ENCODE results near the gene KAT2B. TPM values are rescaled to one million over a fixed set of nuclear protein-coding genes. Genes with fewer than 3 reads are reported as not detected.

KAT2B gene
- polyA plus RNA-seq, 1 experiment, result 5.5 TPM

DNA sequence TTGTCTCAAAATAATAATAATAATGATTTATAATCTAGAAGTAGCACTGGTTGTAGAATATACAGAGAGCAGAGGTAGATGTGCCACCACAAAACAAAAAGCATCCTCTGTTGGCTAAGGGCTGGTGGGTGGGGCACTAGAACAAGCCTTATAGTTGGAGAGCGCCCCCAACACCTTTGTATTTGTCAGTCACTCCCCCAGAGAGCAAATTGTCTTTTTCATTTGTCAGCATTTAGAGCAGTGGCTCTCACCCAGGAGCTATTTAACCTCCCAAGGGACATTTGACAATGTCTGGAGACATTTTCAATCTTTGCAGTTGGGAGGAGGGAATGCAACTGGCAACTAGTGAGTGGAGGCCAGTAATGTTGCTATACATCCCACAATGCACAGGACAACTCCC is 6.3 kb downstream of the KAT2B start:
- Histone ChIP-seq H3K27ac (ENCODE audit: low read depth, low read length) (no peak overlapping the region), H3K9me3 (ENCODE audit: control insufficient read depth, insufficient read depth, low read length) (no peaks in the 10 kb centered on the region; the same call in 1 of the 2 replicates), H3K27me3 (ENCODE audit: control insufficient read depth, insufficient read depth, low read length) (no peaks in the 10 kb centered on the region), H3K4me3 (ENCODE audit: low read depth, low read length) (no peak overlapping the region)
- POLR2A ChIA-PET, result no interaction called here
- no peak for DNase-seq (ENCODE audit: low read depth, low spot score)
- TF ChIP-seq, protein P1, sequence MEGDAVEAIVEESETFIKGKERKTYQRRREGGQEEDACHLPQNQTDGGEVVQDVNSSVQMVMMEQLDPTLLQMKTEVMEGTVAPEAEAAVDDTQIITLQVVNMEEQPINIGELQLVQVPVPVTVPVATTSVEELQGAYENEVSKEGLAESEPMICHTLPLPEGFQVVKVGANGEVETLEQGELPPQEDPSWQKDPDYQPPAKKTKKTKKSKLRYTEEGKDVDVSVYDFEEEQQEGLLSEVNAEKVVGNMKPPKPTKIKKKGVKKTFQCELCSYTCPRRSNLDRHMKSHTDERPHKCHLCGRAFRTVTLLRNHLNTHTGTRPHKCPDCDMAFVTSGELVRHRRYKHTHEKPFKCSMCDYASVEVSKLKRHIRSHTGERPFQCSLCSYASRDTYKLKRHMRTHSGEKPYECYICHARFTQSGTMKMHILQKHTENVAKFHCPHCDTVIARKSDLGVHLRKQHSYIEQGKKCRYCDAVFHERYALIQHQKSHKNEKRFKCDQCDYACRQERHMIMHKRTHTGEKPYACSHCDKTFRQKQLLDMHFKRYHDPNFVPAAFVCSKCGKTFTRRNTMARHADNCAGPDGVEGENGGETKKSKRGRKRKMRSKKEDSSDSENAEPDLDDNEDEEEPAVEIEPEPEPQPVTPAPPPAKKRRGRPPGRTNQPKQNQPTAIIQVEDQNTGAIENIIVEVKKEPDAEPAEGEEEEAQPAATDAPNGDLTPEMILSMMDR (IDR thresholded peaks at IDR 0.05; ENCODE audit: low read depth, low read length), result no peak
- CTCF ChIA-PET, result no interaction called here

DNA sequence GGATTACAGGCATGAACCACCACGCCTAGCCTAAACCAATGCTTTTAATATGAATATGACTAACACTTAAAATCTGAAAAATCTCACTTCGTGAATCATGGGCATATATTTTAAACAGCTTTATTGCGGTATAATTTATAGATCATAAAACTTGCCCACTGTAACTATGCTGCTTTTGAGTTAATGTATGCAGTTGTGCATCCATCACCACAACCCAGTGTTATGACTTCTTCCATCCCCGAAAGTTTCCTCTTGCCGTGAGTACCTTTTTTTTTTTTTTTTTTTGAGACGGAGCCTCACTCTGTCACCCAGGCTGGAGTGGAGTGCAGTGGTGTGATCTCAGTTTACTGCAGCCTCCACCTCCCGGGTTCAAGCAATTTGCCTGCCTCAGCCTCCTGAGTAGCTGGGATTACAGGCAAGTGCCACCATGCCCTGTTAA is 7.1 kb downstream of the KAT2B start:
- no peak for DNase-seq (ENCODE audit: low read depth, low spot score)
- Histone ChIP-seq H3K4me3 (ENCODE audit: low read depth, low read length) (no peak overlapping the region), H3K27me3 (ENCODE audit: control insufficient read depth, insufficient read depth, low read length) (no peaks in the 10 kb centered on the region), H3K9me3 (ENCODE audit: control insufficient read depth, insufficient read depth, low read length) (no peaks in the 10 kb centered on the region; the same call in 1 of the 2 replicates), H3K27ac (ENCODE audit: low read depth, low read length) (no peak overlapping the region)
- TF ChIP-seq, protein P1 (IDR thresholded peaks at IDR 0.05; ENCODE audit: low read depth, low read length), result no peak
- POLR2A ChIA-PET, result no interaction called here
- CTCF ChIA-PET, result no interaction called here

DNA sequence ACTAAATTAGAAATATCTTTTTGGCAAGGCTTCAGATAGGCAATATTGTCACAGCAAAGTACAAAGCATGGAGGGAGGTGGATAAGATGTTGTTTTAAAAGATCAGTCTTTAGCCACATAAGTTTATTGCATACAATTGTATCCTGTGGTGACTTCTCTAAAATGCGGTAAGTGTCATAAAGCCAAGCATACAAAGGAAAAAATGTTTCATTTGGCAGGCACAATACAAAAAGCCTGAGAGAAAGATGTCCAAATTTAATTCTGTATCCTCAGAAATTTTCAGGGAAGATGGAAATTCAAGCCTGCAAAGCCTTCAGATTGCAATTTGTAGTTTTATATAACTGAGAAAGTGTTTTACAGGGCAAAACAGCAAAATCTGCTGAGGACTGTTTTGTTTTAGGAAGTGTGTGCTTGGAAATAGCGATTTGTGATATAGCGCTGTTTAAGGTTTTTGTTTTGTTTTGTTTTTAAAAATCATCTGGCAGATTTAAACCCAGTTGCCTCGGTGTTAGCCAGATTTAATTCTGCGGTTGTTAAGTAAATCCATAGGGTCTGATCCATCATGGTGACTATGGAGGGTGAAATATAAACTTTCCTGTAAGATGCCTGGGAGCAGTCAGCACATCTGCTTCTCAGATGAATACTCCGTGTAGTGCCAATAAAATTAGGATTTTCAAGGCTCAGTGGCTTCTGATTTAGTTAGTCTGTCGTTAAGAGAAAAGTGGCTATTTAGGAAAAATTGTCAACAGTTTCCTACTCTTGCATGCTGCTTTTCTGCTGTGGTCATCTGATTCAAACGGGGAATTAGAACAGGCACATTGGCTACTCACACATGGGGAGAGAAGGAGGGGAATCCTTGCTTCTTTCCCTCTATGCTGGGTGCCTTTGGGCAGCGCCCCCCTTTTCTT is 8.0 kb downstream of the KAT2B start:
- no peak for DNase-seq (ENCODE audit: low read depth, low spot score)
- TF ChIP-seq, protein P1 (IDR thresholded peaks at IDR 0.05; ENCODE audit: low read depth, low read length), result no peak
- Histone ChIP-seq H3K27ac (ENCODE audit: low read depth, low read length) (no peak overlapping the region), H3K27me3 (ENCODE audit: control insufficient read depth, insufficient read depth, low read length) (no peaks in the 10 kb centered on the region), H3K4me3 (ENCODE audit: low read depth, low read length) (no peak overlapping the region), H3K9me3 (ENCODE audit: control insufficient read depth, insufficient read depth, low read length) (no peaks in the 10 kb centered on the region; the same call in 1 of the 2 replicates)
- ChIA-PET POLR2A (no interaction called here), CTCF (no interaction called here)

GRCh38 chr3:20051123-20051806 is 11.0 kb downstream of the KAT2B start:
- Histone ChIP-seq H3K27ac (ENCODE audit: low read depth, low read length) (no peak overlapping the region), H3K27me3 (ENCODE audit: control insufficient read depth, insufficient read depth, low read length) (no peaks in the 10 kb centered on the region), H3K4me3 (ENCODE audit: low read depth, low read length) (no peak overlapping the region), H3K9me3 (ENCODE audit: control insufficient read depth, insufficient read depth, low read length) (no peaks in the 10 kb centered on the region; the same call in 1 of the 2 replicates)
- ChIA-PET CTCF (no interaction called here), POLR2A (no interaction called here)
- no peak for DNase-seq (ENCODE audit: low read depth, low spot score)
- TF ChIP-seq, protein P1 (IDR thresholded peaks at IDR 0.05; ENCODE audit: low read depth, low read length), result no peak

DNA sequence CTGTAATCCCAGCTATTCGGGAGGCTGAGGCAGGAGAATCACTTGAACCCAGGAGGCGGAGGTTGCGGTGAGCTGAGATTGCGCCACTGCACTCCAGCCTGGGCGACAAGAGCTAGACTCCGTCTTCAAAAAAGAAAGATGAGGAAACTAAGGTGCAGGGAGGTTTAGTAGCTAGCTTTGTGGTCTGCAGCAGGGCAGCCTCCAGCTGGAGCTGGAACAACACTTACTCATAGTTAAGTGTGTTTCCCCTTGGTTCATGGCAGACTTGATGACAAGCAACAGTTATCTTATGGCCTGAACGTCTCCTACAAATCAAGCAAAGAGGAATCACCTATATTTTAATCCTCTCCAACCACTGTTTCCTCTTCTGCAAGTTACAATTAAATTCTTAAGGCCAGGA is 12.6 kb downstream of the KAT2B start:
- H3K9me3 ChIP-seq (ENCODE audit: control insufficient read depth, insufficient read depth, low read length), result no peaks in the 10 kb centered on the region; the same call in 1 of the 2 replicates

More for the DNA sequence above, 12.6 kb downstream of the KAT2B start:
- TF ChIP-seq, protein P1 (IDR thresholded peaks at IDR 0.05; ENCODE audit: low read depth, low read length), result no peak
- POLR2A ChIA-PET, result no interaction called here
- CTCF ChIA-PET, result no interaction called here
- no peak overlapping the region for H3K4me3 ChIP-seq (ENCODE audit: low read depth, low read length)
- no peak overlapping the region for H3K27ac ChIP-seq (ENCODE audit: low read depth, low read length)
- H3K27me3 ChIP-seq (ENCODE audit: control insufficient read depth, insufficient read depth, low read length), result no peaks in the 10 kb centered on the region
- DNase-seq (ENCODE audit: low read depth, low spot score), result no peak
